G401 (cell line): ENCODE results near the gene MEA1. TPM values are rescaled to one million over a fixed set of nuclear protein-coding genes. Genes with fewer than 3 reads are reported as not detected.
A peak's percentile ranks its signal among the peaks of the same experiment; 100 is the strongest.

Experiments
- DNase-seq: peaks from one replicate; pipeline ENCODE4 v3.0.0-alpha.2; 2015; ENCODE audit warnings: low spot score
- in situ Hi-C: cut with HindIII; loops from 2 replicates; pipeline ENCODE4 v1.10.0; 2016; ENCODE audit warnings: low sequenced_read_pairs, mixed read lengths
- total RNA-seq: library from RNA; depleted of rRNA; stranded (reverse); fragments of >200 nt; shearing (Covaris generic); gene quantifications from 2 replicates; pipeline ENCODE4 v1.2.3, GENCODE V29; 2014; rRNA removed

Gene MEA1
- total RNA-seq = 77.0 and 78.3 TPM in 2 replicates

DNA sequence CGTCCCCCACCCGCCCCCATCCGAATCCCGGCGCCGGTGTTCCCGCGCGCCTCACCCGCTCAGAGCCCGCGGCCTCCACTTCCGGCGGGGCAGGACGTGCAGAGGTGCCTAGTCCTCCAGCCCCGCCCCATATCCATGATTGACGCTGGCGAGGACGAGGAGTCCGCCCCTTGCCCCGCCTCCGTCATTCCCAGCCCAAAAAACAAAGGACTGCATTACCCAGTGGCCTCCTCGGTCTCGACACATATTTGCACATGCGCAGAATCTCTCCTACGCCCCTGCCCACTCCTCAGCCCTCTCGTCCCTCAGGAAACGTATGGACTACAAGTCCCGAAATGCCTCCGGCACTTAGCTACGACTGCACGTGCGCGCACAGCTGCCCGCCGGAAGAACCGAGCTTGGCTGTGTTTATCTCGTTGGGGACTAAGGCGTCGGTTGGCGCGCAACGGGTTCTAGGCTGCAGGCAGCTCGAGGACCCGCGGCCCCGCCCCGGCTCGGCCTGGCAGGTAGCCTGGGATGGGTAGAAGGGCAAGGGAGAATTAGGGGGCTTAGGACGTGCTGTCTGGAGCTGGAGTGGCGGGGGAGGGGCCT lies at the start of gene MEA1, which contains the start of gene KLHDC3:
Gene MEA1 (minus strand): TSS at position 104 of the 591 bp plus-strand sequence. CDS start 133 bp downstream, outside the sequence.
Gene KLHDC3 (plus strand): TSS at position 407 of the 591 bp plus-strand sequence. CDS start 2,944 bp downstream, outside the sequence.
- DNase-seq = peak; percentile 100
- in situ Hi-C loops = no loop called here

DNA sequence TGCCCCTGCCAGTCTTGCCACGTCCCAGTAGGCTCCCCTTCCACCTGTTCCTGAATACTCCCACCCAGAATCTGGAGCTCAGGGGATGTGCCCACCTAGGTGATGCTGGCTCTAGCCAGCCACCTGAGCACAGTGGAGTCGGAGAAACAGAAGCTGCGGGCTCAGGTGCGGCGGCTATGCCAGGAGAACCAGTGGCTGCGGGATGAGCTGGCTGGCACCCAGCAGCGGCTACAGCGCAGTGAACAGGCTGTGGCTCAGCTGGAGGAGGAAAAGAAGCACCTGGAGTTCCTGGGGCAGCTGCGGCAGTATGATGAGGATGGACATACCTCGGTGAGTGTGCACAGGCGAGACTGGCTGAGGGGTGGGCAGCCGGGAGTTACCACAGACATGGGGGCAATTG lies 49.1 kb upstream of the MEA1 start:
- in situ Hi-C loops = no loop called here
- no peak for DNase-seq

DNA sequence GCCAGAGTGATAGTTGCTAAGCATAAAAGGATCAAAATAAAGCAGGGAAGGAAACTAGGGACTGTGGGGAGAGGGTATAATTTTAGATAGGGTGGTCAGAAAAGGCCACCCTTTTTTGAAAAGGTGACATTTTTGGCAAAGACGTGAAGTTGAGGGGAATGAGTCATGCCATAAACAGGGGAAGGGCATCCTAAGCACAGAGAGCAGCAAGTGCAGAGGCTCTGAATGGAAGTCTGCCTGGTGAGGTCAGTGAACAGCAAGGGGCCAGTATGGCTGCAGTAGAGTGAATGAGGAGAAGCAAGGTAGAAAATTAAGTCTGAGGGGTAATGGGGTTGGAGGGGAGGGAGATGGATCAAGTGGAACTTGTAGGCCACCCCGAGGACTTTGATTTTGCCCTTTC lies 48.1 kb upstream of the MEA1 start:
- DNase-seq = no peak

DNA sequence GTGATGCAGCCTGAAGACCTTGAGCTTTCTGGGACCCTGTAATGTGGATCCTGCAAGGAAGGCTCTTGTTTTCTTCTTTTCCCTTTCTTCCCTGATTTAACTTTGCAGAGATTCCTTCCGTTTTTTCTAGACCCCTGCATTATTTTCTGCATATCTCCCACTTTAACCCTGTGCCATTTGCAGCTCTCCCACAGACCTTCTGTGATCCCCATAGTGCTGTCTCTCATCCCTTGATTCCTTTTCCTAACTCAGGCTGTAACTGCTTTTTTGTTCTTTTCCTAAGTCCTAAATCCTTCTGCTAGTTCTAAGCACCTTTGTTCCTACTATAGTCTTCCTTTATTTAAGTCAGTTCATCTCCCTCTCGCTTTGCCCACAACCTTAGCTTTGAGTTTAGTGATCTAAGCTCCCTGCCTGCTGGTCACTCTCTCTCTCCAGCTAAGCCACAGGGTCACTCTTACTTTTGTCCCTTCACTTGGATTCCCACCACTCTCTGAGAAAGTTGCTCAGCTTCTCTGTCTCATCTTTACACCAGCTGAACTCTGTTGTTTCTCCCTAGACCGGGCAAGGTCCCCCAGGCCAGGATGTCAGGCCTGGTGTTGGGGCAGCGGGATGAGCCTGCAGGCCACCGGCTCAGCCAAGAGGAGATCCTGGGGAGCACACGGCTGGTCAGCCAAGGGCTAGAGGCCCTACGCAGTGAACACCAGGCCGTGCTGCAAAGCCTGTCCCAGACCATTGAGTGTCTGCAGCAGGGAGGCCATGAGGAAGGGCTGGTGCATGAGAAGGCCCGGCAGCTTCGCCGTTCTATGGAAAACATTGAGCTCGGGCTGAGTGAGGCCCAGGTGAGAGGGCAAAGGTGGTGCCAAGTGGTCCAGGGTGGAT lies 47.2 kb upstream of the MEA1 start:
- in situ Hi-C loops = no loop called here
- no peak for DNase-seq

More for the DNA sequence above, 48.1 kb upstream of the MEA1 start:
- in situ Hi-C loops = no loop called here

DNA sequence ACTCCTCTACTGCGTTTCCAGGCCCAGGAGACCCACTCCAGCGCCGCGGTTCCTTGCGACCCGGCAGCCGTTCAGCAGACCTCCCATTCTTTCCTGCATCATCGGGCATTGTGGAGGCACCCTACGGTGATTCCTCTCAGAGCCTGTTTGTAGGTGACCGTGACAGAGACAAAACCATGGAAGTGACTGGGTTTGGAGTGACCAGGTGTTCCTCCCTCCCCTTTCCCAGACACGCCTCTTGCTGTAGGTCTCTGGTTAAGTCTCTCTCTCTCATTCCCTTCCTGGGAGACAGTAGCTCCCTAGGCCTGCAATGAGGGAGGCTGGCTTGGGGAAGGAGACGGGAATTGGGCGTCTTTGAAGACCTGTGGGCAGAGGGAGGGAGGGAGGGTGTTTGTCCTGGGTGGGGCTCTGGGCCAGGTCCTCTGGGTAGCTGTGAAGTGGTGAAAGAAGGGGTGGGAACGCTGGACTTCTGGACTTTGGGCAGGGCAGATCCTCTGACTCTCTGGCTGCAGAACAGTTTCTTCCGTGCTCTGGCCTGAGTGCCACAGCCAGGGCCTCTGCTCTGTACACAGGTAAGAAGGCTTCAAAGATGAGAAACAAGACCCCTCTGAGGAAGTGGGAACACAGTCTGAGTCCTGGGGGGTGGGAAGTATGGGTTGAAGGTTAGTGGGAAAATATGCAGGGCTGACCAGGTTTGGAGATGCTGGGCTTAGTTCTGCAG lies 46.4 kb upstream of the MEA1 start:
- in situ Hi-C loops = no loop called here
- peak; percentile 48 for DNase-seq

DNA sequence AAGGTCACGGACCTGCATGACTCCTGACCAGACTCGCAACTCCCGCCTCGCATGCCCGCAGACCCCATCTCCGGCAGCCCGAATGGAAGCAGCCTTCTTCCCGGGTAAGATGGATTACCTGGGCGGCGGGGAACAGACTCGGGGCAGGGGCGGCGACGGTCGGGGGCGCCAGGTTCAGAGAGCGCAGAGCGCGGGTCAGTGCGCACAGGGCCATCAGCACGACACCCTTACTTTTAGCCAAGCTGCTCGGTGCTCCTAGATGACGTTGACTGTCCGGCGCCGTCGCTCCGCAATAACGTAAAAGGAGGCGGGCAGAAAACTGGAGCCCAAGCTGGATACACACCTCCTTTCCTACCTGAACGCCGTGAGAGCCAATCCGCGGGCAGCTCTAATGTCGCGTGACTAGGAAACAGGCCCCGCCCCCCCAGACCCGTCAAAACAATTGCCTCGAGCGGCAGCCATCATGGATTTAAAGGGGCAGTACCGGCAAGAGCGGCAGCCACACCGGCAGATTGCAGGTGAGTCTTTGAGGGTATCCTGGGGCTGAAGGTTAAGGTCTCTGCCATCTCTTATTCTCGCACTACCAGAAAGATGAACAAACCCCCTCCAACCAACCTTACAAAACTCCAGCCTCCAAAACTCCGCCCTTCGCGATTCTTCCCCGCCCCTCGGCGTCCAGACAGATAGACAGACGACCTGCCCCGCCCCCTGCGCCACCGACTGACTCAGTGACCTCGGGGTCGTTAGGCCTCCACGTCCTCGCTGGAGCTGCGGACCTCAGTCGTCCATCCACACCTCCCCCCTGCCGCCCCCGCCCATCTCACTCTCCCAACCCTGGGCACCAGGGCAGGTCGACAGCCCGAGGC lies 45.7 kb upstream of the MEA1 start, which contains the start of the genes KLC4 and MRPL2:
Gene KLC4 (plus strand): TSS at position 464 of the 866 bp plus-strand sequence. CDS start 1,705 bp downstream, outside the sequence.
Gene MRPL2 (minus strand): TSS at position 267 of the 866 bp plus-strand sequence. CDS start 53 bp downstream, at position 214.
- in situ Hi-C loops = no loop called here
- DNase-seq = peak; percentile 100

DNA sequence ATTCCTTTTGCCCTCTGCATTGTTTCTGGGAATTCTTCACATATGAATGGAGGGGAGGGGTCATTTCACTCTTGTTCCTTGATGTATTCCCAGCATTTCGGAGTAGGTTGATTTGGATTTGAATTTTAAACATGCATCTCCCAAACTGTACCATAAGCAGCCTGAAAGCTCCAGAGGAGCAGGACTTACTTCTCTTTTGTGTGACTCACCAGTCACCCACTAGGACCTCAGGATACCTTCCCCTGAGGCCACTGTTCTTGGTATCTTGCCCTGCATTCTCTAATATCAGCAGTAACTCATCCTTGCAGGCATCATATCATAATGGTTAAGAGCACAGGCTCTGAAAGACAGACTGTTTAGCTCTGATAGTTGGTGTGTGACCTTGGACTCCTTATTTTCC lies 44.8 kb upstream of the MEA1 start:
- DNase-seq = no peak
- in situ Hi-C loops = no loop called here

DNA sequence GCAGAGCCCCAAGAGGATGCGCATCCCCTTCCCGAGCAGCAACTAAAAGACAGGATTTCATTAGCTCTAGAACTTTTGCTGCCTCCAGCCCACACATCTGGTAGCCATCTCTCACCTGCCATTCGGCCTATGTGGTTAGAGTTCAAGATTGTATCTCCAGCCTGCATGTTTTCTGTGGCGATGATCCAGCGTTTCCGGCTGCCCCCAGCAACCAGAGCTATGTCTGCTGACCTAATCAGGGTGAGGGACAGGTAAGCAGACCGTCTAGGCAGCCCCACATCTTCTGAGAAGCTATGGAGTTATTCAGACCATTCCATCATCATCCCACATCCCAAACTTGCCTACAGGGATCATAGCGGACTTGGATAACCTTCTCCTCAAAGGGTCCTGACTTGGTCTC lies 42.2 kb upstream of the MEA1 start:
- in situ Hi-C loops = no loop called here
- no peak for DNase-seq

DNA sequence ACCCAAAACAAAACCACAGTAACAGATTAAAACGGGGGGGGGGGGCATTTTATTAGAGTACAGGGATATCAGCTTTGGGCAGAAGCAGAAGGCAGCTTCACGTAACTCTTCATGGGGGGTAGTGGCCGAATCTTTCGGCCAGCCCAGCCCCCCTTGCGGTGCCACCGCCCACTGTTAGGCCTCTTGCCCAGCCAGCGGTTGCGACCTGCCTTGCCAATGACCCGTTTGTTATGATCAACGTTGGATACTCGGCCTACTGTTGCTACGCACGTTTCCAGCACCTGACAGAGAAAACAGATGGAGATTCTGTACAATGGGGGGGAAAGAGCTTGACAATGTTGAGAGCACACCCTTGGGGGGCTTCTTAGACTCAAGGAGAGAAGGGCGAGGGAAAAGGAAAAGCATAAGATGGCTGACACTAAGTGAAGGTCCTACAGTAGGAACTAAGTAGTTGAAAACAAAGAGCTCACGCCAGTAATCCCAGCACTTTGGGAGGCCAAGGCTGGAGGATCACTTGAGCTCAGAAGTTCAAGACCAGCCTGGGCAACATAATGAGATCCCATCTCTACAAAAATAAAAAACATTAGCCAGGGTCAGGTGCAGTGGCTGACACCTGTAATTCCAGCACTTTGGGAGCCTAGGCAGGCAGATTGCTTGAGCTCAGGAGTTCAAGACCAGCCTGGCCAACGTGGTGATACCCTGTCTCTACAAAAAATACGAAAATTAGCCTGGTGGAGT lies 40.6 kb upstream of the MEA1 start:
- no peak for DNase-seq

DNA sequence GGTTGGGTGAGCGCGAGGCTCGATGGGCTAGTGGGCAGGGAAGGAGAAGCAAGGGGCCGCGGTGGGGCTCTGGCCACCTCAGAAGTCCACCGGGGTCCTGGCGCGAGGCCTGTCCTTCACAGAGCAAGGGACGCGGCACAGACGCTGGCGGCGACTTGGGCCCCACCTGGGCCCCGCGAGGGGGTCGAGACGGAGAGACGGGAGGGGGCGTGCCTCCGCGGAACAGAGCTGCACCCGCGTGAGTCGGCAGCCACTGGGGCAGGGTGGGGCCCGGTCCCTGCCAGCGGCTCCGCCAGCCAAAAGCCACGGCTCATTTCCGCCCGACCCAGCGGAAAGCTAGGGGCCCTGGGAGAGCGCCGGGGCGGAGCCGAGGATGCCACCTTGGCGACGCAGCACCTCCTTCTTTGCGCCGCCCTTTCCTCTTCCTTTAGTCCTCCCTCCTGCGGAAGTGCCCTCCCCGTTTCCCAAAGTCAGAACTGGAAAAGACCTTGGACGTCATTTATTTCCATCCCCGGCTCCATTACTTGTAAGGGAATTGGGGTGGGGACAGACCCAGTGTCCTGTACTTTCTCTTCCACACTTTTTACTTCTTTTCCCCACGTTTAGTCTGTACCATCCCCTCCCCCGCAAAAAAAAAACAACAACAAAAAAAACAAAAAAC lies 39.9 kb upstream of the MEA1 start, which contains the start of gene CUL7:
Gene CUL7 (minus strand): TSS at position 307 of the 661 bp plus-strand sequence. CDS start 1,063 bp downstream, outside the sequence.
- DNase-seq = peak; percentile 97
- in situ Hi-C loops = no loop called here

More for the DNA sequence above, 40.6 kb upstream of the MEA1 start:
- in situ Hi-C loops = no loop called here

DNA sequence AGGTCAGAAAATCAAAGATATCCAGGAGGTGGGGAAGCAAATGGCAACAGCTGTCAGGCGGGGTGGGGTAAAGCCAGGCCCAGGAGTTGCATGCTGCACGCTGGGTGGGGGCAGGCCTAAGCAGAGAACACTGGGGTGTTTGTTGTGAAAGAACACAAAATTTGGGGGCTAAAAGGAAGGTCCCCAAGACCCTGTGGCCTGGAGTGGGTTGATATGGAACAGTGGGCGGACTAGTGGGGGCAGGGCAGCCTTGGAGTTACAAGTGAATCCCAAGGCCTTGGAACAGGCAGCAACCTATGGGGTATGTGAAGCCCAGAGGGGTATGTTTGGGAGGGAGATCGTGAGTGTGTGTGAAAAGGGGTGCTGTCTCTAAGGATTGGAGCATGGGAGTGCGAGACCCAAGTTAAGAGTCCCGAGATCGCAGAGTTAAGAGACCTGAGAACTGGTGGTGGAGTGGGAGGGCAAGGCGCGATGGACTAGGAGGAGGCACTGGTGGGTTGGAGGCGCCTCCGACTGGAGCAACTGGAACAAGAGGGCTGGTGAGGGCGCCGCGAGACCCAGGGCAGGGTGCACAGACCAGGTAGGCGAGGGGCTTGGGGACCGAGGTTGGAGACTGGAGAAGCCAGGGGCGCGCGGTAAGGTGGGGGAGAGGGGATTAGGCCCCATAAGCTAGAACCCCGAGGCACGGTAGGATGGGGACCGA lies 39.2 kb upstream of the MEA1 start:
- no peak for DNase-seq
- in situ Hi-C loops = no loop called here

DNA sequence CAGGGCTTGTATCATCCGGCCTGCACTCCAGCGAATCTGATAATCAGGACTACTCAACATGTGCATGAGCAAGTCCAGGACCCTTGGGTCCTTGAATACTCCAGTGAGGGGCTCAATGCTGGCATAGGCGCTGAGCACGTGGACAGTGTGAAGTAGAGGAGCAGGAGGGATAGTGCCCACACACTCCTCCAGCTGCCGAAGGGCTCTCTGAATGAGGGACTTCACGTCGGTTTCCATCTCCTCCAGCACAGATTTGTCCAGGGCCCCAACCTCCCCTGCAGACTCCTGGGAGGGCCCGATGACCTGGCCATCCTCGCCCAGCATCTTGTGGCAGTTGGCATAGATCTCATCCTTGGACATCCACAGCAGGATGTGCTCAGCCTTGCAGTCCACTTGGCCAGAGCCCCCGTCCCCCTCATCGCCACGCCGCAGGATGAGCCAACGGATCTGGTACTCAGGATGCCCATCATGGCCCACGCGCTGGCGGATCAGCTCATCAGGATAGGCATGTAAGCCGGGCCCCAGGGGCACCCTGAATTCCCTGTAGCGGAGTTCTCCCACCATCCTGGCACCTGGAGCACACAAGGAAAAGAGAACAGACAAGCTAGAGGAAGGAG lies 38.6 kb upstream of the MEA1 start:
- in situ Hi-C loops = no loop called here

DNA sequence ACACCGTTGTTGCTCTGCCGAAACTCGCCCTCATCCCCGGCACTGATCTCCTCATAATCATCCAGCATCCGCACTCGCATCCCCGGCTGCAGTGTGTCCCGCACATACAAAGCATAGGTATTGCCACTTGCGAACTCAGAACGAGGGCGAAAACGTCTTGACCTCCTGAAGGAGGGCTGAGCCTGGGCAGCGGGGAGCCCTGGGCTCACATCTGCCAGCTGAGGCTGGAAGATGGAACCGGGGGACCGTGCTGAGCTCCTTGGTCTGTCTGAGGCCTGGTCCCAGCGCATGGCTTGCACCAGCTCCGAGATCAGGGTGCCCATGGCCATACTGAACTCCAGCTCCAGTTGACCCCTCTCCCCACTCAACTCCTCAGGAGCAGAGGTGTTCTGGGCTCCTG lies 37.2 kb upstream of the MEA1 start:
- in situ Hi-C loops = no loop called here
- no peak for DNase-seq

More for the DNA sequence above, 38.6 kb upstream of the MEA1 start:
- no peak for DNase-seq

DNA sequence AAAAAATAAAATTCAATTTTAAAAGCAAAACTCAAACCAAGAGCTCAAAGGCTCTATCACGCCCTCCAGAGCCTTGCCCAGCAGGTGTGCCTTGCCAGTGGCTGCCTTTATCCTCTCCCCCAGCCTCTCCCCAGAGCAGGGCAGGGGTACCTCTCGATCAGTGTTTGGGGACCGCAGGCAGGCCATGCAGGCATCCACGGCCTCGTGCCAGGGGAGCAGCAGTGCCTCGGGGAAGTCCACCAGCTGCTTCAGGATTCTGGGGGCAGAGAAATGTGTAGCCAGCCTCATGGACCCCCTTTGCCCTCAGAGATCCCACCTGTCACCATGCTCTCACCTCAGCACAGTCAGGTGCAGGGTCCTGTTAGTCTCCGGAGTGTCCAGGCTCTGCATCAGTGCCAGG lies 34.3 kb upstream of the MEA1 start:
- in situ Hi-C loops = no loop called here
- DNase-seq = no peak

DNA sequence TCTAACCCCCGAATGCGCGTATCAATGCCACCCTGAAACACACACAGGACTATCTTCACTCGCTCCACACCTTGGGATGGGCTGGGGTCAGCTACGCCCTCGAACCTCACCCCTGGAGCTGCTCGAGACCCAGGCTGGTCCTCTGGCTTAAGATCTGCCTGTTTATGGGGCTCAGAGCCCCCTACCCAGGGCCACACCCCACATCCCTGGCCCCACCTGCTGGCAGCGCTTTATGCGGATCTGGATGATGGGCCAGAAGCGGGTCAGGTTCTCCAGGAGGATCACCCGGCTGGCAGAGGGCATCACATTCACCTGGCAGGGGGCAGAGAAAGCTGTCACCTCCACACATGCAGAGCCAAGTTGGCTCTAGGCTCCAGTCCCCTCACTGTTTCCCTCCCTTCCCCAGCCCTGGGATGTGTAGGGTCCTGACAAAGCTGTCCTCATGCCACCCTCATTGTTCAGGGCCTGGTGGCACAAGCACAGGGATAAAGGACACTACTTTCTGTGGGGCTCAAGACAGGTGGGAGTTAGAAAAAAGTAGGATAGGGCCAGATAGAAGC lies 31.7 kb upstream of the MEA1 start:
- peak; percentile 66 for DNase-seq
- in situ Hi-C loops = no loop called here

DNA sequence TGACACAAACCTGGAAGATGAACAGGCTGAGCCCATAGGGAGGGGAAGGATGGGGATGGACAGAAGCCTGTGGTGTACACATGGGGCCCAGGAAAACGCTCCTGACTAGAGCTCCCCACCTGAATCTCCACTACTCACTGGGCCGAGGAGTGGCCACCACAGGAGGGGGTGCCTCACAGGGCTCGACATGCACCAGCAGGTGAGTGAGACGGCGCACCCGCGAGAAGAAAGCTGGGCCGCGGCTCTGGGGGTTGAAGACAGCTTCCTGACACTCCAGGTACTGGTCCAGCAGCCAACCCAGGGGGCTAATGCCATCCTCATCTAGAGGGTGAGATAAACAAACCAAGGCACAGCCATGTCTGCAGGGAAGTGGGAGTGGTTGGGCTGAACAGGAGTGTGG lies 29.6 kb upstream of the MEA1 start:
- no peak for DNase-seq
- in situ Hi-C loops = no loop called here
